NK-92 (cell line): ENCODE results near the gene ALDH3B2.
"Not testable (repeated sequence)": the region's sequence is repeated elsewhere in the genome, so short reads cannot be mapped to it uniquely, and the experiment has no call there.

Experiments
- DNase-seq: peaks from one replicate; lab custom pipeline; 2025; ENCODE audit not compliant: unreplicated experiment; lab: John Stamatoyannopoulos, UW

Gene ALDH3B2

DNA sequence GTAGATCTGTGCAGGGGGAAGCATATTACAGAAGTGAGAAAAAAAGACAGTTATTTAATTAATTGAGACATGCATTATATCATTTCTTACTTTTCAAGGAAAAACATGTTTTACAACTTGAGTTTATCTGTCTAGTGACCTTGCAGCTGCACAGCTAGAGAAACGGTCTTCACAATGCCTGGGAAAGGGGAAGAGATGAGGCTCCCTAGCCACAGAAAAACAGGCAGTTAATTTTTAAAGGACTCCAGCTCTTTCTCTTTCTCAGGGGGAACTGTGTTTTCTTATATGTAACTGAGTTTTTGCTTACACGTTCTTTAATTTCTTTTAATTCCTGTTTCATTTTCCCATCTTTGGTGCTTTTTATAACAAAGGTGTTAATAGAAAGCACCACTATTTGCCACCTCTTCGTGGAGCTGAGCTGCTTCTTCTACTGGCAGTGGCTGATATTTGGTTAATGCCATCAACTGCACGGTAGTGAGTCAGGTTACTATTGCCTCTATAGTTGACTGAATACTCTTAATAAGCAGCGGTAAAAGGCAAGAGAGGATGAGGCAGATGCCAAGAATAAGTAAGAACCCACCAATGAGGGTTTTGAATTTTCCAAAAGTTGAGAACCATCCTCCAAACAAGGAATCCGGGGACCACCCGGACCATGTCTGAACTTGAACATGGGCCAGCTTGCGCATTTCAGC is 11.4 kb upstream of the ALDH3B2 start:
- DNase-seq = not testable (repeated sequence)

GRCh38 chr11:67682126-67683034 is 8.0 kb upstream of the ALDH3B2 start:
- not testable (repeated sequence) for DNase-seq

- no peak for DNase-seq
Measured at GRCh38 chr11:67680696-67681470, 6.5 kb upstream of the ALDH3B2 start.

DNA sequence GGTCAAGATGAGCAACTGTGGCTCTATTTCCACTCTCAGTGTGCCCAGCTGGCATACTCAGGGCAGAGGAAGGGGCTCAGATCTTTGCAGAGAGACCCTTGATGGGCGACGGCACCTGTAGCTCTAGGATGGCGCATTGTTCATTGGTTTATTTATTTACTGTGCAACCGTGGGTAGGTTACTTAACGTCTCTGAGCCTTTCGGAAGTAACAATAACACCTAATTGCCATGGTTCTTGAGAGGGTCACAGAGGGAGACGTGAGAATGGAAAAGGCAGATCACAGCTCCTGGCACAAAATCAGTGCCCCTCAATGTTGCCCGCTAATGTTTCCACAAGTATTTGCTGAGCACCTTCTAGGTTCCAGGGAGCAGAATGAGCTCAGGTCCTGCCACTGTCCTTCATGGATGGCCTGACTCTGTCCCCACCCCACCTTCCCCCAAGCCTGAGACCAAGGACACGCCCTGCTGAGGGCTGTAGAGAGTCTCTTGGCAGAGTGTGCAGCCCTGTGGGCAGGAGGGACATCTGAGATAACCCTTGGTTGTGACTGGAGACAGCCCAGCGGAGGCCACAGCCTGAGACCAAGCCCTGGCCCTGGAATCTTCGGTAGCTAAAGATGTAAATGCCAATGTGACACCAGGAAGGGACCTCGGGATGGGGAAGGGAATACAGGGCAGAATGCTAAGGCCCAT is 780 bp upstream of the ALDH3B2 start:
- DNase-seq = no peak

- DNase-seq = no peak
Measured at GRCh38 chr11:67673902-67674301, 521 bp downstream of the ALDH3B2 start.

GRCh38 chr11:67673358-67673757 is 1.1 kb downstream of the ALDH3B2 start:
- no peak for DNase-seq

DNA sequence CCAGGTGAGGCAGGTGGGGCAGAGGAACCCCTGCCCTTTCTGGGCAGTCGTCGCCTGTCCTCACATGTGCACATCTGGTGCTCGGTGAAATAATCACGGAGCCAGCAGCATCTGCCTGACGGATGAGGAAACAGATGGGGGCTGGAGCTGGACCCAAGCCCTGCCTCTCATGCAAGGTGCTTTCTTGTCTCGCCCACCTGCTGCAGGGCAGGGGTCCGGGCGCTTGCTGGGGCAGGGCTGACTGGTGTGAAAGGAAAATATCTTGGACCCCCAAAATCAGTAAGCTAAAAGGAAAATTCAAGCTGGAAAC is 3.3 kb downstream of the ALDH3B2 start:
- DNase-seq = no peak

- DNase-seq = no peak
Measured at GRCh38 chr11:67670316-67671210, 3.9 kb downstream of the ALDH3B2 start.

DNA sequence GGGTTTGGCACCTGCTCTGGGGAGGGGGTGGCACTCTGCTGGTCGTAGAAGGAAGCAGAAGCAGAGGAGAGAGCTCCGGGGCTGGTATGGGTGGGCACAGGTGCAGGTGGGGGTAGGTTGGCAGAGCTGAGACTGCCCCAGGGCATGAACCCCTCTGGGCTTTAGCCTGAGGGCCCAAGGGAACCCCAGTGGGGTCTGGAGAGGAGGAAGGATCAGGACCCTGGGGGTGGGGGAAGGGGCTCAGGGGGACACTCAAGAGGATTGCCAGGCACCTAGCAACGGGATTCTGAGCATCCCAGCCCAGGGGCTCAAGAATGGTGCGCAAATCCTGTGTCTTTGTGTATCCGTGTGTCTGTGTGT is 6.3 kb downstream of the ALDH3B2 start:
- DNase-seq = no peak

DNA sequence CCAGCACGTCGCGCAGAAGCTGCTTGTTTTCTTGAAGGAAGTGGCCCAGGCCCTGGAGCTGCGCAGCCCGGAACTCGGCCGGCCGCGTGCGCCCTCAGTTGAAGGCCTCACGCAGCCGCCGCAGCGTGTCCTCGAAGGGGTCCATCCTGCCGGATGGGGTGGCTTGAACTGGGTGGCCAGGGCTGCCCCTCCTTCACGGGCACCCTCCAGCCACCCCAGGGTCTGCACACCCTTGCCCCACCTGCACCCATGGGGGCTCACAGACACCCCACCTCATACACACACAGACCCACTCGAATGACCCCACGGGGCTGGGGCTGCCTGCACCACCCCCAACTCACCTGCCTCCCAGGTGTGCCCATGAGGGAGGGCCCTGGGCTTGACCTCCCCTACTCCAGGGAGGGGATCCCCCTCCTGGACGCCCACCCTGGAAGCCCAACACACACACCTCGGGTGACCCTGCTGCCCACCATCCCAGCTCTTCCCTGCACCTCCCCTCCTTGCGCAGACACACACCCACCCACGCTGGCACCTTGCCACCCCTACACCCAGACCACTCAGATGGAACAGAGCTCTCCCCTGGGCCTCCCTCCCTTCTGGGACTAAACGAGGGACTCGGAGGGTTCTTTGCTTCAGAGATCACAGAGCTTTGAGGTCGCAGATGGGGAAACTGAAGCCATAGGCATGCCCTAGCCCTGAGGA is 6.8 kb downstream of the ALDH3B2 start:
- DNase-seq = no peak

DNA sequence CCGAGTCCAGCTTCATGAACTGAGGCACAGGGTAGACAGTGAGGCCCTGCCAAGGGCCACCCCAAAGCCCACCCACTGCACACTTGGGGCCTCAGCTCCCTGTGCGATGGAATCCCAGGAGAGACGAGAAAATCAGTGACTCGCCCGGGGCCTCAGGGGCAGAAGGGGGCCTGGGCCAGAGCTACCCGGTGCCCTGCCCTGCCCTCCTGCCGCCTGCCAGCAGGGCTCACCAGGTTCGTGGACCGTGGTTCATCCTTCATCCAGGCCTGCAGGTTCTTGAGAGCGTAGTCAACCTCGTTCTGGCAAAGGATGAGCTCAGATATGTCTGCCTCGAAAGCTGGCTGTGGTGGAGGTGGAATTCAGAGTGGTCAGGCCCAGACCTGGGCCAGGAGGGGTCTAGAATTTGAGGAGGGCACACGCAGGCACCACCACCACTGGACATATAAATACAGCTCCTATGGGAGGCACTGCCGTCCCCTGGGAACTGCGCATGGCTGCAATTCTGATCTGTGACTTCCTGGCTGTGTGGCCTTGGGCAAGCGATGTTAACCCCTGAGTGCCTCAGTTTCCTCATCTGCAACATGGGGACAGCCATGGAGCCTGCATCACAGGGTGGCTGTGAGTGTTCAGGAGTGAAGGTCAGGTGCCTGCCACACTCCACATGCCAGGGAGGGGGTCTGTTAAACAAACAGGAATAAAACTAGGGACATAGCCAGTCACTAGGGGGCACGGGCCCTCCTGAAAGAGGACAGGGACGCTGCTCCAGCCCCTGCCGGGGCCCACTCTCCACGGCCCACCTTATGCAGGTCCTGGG is 7.5 kb downstream of the ALDH3B2 start:
- no peak for DNase-seq

- no peak for DNase-seq
Measured at GRCh38 chr11:67666303-67666645, 8.1 kb downstream of the ALDH3B2 start.

DNA sequence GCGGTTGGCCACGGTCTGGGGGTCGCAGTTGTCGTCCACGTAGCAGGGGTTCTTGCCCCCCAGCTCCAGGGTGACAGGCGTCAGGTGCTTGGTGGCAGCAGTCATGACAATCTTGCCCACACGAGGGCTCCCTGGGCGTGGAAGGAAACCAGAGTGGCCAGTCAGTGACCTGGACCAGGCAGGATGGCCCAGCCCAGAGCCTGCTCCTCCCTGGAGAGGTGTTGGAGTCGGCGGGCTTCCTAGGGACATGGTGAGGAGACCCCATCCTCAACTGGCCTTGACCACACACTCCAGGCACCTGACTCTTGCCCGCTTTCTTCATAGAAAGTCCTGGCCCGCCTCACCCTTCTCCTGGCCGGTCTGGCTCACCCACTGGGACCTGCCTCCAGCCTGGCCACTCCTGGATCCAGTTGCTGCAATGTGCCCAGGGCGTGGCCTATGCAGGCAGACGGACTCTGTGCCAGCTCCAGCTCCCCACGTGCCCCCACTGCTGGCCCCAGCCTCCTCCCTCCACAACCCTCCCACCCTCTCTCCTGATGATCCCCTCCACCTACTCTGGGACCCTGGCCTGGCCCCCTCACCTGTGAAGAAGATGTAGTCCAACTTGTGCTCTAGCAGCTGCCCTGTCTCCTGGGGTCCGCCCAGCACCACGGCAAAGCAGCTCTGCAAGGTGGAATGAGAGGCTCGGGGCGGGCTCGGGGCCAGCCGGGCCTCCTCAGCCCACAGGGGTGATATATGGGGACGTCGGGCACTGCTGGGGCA is 8.7 kb downstream of the ALDH3B2 start:
- DNase-seq = no peak

DNA sequence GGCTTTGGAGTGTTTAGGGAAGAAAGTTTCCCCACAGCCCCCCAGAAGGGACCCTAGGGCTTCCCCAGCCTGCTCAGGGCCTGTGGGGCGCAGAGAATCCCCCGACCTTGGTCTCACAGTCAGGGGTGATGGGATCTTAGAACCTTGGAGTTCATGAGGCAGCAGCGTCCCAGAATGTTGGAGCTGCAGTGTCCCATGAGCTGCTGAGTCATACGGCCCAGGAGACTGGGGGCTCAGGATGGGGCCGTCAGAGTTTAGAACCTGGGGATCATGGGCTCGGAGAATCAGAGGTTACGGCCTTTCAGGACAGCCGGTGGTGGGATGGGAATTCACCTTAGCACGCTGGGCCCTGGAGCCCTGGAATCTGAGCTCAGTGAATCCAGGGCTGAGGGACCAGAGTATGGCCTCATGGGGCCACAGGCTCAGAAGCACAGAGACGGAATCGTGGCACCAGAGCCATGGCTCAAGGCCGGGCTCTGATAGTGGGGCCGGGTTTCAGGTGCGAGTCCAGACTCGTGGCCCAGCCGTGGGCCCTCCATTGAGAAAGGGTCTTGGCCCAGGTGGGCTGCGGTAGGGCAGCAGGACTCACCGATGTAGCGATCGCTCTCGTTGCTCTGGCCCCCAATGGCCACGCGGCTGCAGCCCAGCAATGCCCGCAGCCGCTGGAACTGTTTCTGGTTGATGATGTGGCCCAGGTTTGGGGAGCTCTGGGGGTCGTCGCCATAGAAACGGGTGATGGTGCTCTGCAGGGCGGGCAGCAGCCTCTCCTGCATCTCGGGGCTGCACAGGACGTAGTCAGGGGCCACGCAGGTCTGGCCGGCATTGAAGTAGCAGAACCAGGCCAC is 9.5 kb downstream of the ALDH3B2 start:
- DNase-seq = no peak

GRCh38 chr11:67664213-67664585 is 10.2 kb downstream of the ALDH3B2 start:
- DNase-seq = no peak

- DNase-seq = no peak
Measured at GRCh38 chr11:67663532-67664212, 10.8 kb downstream of the ALDH3B2 start.
